Suppressor macrophage treated with lipopolysaccharide for 1 hour (primary cell): ENCODE measurements around the gene TMEM119.

Source experiments
- DNase-seq, 3 donors: peaks; one replicate each; pipeline ENCODE4 v3.0.0-alpha.2; 2020 to 2022

TMEM119 gene, protein sequence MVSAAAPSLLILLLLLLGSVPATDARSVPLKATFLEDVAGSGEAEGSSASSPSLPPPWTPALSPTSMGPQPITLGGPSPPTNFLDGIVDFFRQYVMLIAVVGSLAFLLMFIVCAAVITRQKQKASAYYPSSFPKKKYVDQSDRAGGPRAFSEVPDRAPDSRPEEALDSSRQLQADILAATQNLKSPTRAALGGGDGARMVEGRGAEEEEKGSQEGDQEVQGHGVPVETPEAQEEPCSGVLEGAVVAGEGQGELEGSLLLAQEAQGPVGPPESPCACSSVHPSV

DNA sequence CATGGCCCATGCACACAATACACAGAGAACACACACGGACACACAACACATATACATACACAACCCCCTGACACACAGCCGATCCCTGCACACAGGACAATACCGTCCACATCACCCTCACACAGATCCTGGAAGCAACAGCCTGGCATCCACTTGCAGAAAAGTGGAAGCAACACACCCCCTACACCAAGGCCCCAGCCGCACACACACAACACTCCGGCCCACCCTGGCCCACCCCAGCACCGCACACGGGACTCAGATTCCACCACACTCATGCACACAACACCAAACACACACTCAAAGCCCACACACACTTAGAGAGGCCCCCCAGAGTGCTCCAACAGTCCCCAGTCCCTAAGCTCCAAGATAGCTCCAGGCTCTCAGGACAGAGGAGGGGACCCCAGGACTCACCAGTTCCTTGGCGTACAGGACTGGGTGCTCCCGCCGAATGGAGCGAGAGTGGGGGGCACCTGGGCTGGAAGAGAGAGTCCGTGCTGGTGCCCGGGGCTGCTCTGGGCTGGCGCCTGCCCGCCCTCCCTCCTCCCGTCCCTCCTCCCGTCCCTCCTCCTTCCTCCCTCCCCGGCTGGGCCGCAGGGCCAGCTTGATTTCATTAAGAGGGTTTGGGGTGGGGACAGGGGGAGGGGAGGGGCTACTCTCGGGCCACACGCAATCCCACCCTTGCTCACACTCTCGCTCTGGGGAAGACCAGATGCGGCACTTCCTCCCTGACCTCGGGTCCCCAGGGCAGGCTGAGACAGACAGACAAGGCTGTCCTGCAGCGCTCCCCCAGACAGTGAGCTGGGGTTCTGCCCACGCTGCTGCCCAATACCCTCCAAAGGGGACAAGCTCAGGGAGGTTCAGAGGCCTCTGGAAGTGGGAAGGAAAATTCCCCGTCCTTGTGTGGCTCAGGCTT is at the start of gene TMEM119:
TMEM119 (minus strand) TSS at position 526 of the 913 bp plus-strand sequence. CDS start 5,701 bp downstream, outside the sequence.
- DNase-seq = peak; percentile 36 to 53 (median 48)

DNA sequence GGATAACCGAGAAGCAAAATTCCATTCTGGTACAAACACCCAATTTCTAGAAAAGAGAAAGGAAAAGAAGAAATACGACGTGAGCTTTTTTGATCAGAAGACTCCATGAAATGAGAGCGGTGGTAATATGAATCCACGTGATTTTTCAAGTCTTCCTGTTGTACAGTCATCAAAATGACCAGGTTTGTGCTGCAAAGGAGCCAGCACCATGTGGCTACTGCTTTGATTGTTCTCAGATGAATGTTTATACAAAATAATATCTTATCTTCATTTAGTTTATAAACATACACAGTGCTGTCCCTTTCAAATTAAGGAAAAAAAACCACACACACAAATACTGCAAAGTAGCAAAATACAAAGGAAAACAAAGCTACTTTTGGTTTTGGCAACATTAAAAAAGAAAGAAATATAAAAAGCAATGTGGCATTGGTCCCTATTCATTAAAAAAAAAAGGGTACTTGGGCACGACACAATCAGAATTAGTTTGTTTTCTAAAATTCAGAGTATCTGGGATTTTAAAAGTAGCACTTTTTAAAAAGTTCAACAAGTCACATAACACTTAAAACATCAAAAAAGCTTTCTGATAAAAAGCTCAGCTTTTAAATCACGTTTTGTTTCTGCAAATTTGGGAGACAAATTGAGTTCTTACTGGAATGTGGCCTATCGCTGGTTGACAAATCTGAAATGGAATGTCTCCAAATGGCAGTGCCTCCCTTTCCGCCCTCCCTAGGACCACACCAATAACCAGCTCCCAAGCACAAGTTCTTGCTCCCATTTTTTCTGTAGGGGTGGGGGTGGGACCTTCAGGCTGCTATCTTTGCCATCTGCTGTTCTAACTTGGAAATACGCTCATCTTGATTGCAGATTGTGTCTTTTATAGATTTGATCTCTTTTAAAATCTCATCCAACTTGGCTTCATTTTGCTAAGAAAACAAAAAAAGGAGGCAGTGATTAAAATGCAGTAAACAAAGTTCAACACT is 49.0 kb upstream of the TMEM119 start:
- DNase-seq = no peak

DNA sequence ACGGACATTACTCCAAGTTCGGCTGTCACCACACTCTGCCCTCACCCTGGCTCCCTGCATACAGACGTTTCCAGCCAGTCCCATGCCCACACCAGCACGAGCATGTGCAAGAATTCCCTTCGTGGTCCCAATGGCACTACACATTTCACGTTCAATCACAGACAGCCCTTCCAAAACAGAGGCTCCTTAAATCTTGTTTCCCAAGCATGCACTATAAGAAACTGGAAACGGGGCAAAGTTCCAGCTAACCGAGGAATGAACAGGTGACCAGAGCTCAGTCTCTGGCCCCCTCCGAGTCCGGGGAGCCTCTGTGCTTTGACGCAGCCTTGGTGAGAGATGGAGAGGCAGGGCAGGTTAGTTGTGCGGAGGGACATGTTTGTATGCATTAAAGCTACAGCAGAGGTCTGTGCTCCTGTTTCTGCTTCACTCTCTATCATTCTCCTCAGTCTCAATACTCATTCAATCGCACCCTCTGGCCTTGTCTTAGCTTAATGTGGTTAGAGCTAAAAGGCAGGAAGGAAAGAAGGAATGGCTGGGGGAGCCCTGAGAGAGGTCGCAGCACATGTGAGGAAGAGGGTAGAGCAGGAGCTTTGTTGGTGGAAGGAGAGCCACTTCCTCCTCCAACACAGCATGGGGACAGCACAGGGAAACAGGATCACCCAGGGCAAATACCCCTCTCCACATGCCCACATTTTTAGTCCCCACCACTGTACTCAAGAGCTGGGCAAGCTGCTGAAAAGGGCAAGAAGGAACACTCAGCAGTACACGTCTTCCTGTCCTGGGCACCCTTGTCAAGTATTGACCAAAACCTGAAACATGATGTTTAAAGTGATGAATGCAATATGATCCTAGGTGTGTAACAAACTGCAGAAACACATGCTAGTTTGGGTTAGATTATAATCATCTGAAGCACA is 48.1 kb upstream of the TMEM119 start:
- no peak for DNase-seq

DNA sequence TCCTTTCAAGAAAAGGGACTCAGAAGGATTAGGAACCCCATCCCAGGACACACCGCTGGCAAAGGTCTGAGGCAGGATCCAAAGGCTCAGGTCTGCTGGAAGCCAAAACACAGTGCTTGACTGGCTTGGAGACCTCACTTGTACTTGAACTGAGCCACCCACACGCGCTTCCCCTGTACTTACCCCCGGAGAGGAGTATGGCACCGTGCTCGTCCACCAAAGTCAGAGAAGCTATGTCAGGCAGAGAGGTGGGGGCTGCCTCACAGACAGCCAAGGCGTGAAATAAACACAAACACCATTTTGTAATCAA is 46.9 kb upstream of the TMEM119 start:
- DNase-seq = no peak

- peak; percentile 36 to 54 (median 47) for DNase-seq
Observed at GRCh38 chr12:108643941-108644810, 46.3 kb upstream of the TMEM119 start.

DNA sequence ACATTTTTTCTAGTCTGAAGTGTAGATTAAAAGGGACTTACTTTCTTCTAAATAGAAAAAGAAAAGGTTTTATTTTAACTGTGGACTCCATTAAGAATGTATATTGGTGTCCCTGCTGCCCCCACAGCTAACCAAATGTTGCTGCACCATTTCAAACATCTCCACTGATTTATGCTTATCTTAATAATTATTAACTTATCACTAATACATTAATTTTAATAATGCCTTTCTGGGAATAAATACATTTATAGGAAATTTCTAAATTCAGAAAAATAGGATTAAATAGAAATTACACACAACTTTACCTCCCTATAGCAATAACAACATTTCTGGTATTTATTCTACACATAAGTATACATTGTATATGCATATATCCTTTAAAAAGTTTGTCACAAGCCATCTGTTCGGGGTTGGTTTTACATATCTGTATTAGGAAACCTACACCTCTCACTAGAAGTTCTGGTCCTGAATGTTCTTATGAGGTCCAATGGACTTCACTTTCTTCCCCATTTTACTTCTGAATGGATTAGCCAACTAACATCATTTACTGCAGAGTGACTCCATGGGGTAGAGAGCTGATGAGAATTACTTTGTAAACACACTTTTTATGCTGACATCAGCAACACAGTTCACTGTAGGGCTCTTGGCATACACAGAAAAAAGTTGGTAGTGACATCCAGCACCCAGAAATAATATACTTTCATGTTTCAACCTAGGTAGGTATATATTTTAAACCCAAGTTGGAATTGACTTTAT is 45.2 kb upstream of the TMEM119 start:
- no peak for DNase-seq

- DNase-seq = no peak
Observed at GRCh38 chr12:108642269-108642870, 44.5 kb upstream of the TMEM119 start.

DNA sequence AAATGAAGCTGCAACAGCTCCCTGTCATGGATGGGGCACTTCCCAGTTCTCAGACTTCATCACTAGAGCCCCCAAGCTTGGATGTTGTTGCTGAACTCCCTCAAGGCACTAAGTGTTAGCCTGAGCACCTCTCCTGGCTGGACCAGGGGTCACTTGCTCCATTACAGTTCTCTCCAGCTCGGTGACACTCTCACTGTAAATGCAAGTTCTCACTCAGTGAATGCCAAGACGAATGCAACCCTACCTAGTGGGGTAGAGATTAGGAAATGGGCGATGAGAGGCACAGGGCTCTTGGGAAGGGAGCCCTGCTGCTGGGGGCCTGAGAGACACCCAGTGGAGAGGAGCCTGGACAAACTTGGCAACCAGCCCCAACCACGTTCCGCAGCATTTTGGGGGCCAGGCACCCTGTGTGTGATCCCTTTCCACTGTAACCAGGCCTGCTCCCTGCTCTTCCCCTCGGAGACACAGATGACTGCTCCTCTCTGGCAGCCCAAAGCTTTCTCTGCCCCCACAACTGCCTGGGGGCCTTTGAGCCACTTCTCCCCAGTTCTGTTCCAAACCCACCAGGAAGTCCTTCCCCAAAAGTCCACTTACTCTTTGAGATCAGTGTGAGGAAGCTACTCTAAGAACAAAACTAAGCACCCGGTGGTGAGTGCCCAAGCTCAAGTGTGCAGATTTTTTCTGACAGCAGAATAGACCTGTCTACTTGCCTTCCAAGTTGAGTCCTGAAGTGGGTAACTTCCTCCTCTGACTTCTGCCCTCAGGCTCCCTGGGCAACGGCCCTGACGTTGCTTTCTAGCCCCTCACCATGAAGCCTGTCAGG is 43.8 kb upstream of the TMEM119 start:
- DNase-seq = no peak

DNA sequence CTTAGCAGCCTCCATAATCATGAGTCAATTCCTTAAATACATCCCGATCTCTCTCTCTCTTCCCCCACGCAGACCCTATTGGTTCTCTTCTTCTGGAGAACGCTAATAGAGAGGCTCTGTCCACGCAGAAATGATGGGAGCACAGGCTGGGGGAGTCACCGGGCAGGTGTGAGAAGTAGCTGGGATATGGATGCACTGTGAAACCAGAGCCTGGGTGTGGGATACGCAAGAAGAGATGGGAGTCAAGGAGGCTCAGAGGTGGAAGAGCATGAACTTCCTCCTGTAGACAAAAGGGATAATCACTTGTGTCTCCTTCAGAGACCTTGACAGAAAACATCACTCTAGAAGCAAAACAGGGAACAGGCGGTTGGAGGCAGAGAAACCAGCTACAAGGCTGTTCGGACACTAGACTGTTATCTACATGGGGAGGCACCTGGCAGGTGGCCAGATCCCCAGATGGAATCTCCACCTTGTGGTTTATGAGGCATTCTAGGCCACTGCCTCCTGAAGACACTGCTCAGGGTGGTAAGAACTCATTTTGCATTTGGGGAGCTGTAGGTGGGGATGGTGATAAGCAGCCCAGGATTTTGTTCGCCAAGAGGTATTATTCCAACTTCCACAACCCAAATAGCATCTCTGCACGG is 43.0 kb upstream of the TMEM119 start:
- no peak for DNase-seq

DNA sequence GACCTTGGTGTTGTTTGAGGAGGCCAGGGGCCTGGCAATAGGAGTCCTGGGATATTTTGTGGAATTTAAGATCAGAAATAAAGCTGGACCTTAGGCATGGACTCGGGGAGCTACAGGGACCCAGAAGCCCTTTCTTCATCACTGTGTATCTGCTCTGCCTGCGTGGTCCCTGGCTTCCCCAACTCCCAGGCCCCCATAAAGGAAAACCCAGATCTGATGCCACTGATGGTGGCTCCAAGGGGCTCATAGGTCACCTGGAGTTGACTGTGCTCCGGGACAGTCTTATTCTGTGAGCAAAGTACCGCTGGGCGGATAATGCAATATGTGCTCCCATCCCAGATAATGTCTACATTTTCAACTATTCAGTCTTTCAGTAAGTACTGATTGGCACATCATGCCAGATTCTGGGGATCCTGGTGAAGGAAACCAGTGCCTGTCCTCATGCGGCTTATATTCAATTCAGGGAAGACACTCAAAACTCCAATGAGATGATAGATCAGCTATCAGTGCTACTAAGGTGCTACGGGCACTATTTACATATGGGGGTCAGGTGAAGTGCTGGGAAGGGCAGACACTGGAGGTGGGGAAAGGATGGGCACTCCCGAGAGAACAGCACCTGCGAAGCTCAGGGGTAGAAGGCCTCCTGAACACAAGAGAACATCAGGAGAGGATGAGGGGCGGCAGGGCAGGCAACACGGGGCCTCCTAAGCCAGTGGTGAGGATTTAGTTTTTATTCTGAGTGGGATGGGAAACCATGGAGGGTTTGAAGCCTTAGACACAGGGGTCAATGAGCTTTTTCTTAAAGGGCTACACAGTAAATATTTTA is 41.3 kb upstream of the TMEM119 start:
- DNase-seq = no peak

DNA sequence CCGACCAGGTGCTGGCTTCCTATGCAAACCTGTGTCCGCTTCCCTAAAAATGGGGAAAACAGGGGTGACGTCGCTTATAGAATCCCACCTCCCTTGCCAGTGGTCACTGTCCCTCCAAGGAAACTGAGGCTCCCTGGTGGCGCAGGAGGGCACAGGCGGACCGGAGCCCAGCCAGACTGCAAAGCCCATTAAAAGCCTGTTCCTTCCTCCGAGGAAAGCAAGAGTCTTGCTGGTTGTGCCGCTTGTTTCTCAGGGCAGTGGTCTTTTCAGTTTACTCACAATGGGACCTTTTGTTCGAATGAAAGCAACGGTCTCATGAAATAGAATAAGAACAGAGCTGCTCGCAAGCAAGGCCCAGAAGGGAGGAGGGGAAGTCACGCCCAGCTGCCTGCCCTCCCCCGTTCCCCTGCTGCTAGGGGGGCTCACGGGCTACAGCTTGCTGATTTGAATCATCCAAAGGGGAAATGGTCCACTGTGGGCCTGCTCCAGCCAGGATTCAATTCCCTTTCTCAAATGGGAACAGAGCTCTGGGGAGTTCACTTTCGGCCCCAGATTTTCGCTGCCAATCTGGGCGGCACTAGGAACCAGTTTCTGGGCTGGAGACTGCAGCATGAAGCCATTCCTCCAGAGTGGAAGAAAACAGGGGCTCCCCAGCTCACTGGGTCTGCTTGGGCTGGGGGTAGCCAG is 40.4 kb upstream of the TMEM119 start:
- peak; percentile 71 to 84 (median 79) for DNase-seq

- peak; percentile 44 to 58 (median 56) for DNase-seq
Observed at GRCh38 chr12:108637222-108637971, 39.5 kb upstream of the TMEM119 start.

GRCh38 chr12:108635997-108636808 is 38.3 kb upstream of the TMEM119 start:
- no peak for DNase-seq

DNA sequence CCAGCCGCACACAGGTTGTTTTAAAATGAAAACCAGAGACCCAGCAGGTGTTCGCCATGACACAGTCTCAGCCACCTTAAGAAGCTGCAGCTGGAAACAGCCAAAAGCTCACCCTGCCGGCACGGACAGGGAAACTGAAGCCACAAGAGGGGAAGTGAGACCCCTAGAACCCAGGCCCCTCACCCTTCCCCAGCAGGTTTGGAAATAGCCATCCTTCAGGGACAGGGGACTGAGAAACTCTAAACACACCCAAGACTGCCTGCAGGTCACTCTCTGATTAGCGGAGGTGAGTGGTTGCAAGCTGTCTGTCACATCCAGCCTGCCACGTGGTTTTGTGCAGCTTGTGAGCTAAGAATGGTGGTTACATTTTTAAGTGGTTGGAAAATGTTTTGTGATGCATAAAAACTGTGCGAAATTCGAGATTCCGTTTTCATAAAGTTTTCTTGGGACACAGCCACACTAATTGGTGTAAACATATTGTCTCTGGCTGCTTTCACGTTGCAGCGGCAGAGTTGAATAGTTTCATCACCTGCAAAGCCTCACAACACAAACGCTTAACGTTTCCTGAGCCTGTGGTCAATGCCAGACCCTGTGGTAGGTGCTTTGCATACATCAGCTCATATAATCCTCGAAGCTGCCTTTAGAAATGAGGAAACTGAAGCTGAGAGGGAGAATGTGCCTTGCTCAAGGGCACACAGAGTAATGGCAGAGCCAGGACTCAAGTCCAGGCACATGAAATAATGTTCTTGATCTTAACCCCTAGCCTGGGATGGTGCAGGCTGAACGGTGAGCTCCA is 37.5 kb upstream of the TMEM119 start:
- DNase-seq = peak; percentile 50 to 60 (median 50)
